ENCODE results near the gene NPPC. TPM values are rescaled to one million over a fixed set of nuclear protein-coding genes. Genes with fewer than 3 reads are reported as not detected.
"Not testable (repeated sequence)": the region's sequence is repeated elsewhere in the genome, so short reads cannot be mapped to it uniquely, and the experiment has no call there.

NPPC gene
- total RNA-seq, 4 donors from 2014 or later = not detected

GRCh38 chr2:231955758-231956472 is 29.7 kb upstream of the NPPC start:
- peaks cover 13% of the 10 kb centered on the region for H3K27me3 ChIP-seq
- no peak overlapping the region for H3K27ac ChIP-seq
- TF ChIP-seq CTCF (IDR thresholded peaks at IDR 0.05) (no peak), EP300 (IDR thresholded peaks at IDR 0.05) (no peak), POLR2A (IDR thresholded peaks at IDR 0.05) (no peak), POLR2AphosphoS5 (IDR thresholded peaks at IDR 0.05) (no peak)
- whole genome bisulfite sequencing, 2 donors (ENCODE audit: low coverage in 1 of 2) = 93% methylated on average over 2 to 8 of the region's 8 CpGs
- no peaks in the 10 kb centered on the region for H3K9me3 ChIP-seq
- no peak overlapping the region for H3K4me3 ChIP-seq
- H3K36me3 ChIP-seq = no peaks in the 10 kb centered on the region
- ATAC-seq = no peak
- H3K4me1 ChIP-seq = peaks cover 0 to 5% (median 4%) of the 10 kb centered on the region in 3 donors

- Histone ChIP-seq H3K4me1 (no peaks in the 10 kb centered on the region), H3K4me3 (no peak overlapping the region), H3K9me3 (no peaks in the 10 kb centered on the region), H3K27ac (no peak overlapping the region), H3K36me3 (no peaks in the 10 kb centered on the region), H3K27me3 (peaks cover 23% of the 10 kb centered on the region)
- TF ChIP-seq EP300 (IDR thresholded peaks at IDR 0.05) = no peak
- no peak for TF ChIP-seq CTCF (IDR thresholded peaks at IDR 0.05)
- no peak for TF ChIP-seq POLR2A (IDR thresholded peaks at IDR 0.05)
- TF ChIP-seq POLR2AphosphoS5 (IDR thresholded peaks at IDR 0.05) = no peak
- 60 to 86% methylated on average over 2 of the region's 2 CpGs for WGBS, 2 donors (ENCODE audit: low coverage in 1 of 2)
- no peak for ATAC-seq
These were observed 25.3 kb upstream of the NPPC start for GRCh38 chr2:231951452-231952035.

GRCh38 chr2:231947694-231948093 is 21.5 kb upstream of the NPPC start:
- Histone ChIP-seq H3K9me3 (no peaks in the 10 kb centered on the region), H3K27me3 (peaks cover 12% of the 10 kb centered on the region), H3K4me3 (no peak overlapping the region), H3K27ac (no peak overlapping the region), H3K36me3 (no peaks in the 10 kb centered on the region), H3K4me1 (no peaks in the 10 kb centered on the region)
- no peak for TF ChIP-seq EP300 (IDR thresholded peaks at IDR 0.05)
- no peak for TF ChIP-seq POLR2AphosphoS5 (IDR thresholded peaks at IDR 0.05)
- TF ChIP-seq CTCF (IDR thresholded peaks at IDR 0.05) = no peak
- TF ChIP-seq POLR2A (IDR thresholded peaks at IDR 0.05) = no peak
- ATAC-seq = no peak
- 73 to 76% methylated on average over 5 to 6 of the region's 7 CpGs for WGBS, 2 donors (ENCODE audit: low coverage in 1 of 2)

- not testable (repeated sequence) for H3K9me3 ChIP-seq
- 47 to 60% methylated on average over 3 to 8 of the region's 11 CpGs for WGBS, 2 donors (ENCODE audit: low coverage in 1 of 2)
- peaks cover 12% of the 10 kb centered on the region for H3K27me3 ChIP-seq
These were observed 20.9 kb upstream of the NPPC start for GRCh38 chr2:231947112-231947511.

GRCh38 chr2:231946241-231946814 is 20.1 kb upstream of the NPPC start:
- ATAC-seq = no peak
- H3K4me3 ChIP-seq = no peak overlapping the region
- peaks cover 12% of the 10 kb centered on the region for H3K27me3 ChIP-seq
- H3K27ac ChIP-seq = no peak overlapping the region
- WGBS, 2 donors (ENCODE audit: low coverage in 1 of 2) = 64 to 87% methylated on average over 2 to 7 of the region's 15 CpGs
- H3K4me1 ChIP-seq = no peaks in the 10 kb centered on the region
- no peaks in the 10 kb centered on the region for H3K9me3 ChIP-seq
- no peaks in the 10 kb centered on the region for H3K36me3 ChIP-seq
- TF ChIP-seq EP300 (IDR thresholded peaks at IDR 0.05) (no peak), CTCF (IDR thresholded peaks at IDR 0.05) (no peak), POLR2AphosphoS5 (IDR thresholded peaks at IDR 0.05) (no peak), POLR2A (IDR thresholded peaks at IDR 0.05) (no peak)

More at GRCh38 chr2:231947112-231947511, 20.9 kb upstream of the NPPC start:
- H3K4me1 ChIP-seq, ATAC-seq, H3K36me3 ChIP-seq, H3K4me3 ChIP-seq, H3K27ac ChIP-seq: not testable (repeated sequence)
